Stromal cell of bone marrow (primary cell): ENCODE measurements around the gene L3MBTL2.
"Not testable (repeated sequence)": the region's sequence is repeated elsewhere in the genome, so short reads cannot be mapped to it uniquely, and the experiment has no call there.

Source experiments
- DNase-seq: peaks from one replicate; pipeline ENCODE4 v3.0.0-alpha.2; 2012; ENCODE audit warnings: low read depth

The L3MBTL2 gene

DNA sequence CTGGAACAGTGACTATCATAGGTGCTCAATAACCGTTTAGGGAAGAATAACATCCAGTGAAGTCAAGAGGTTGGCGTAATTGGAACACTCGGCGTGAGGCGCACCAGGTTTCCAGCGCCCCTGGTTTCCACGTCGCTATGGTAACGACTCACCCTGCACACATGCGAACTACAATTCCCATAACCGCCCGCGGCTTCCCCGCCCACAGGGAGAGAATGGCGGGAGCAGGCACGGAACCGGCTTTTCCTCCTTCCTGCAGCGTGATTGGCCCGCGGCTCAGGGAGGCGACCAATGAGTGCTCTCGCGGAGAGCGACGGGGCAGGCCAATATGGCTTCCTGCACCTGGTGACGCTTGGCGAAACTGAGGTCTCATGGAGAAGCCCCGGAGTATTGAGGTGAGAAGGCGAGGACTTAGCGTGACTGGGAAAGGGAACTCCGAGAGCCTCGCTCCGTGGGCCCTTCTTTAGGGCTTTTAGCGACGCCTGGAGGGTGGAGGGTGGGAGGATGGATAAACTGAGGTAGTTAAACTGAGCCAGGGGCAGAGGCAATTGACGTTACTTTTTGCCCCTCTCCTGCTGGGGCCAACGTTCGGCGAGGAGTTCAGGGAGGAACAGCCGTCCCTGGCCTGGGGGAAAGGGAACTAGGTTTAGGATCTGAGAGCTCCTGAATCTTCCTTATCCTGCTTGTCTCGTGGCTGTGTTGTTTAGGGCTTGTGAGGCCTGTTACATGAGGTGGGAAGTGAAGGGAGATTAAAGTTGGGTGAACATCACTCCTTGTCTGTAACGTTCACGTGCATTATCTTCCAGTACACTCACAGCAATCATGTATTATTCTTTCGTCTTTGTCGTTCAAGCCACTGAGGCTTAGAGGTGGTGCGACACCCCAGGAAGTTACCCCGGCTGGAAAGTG, at the start of gene L3MBTL2:
TSS of gene L3MBTL2 (plus strand) at position 321 of the 909 bp plus-strand sequence. CDS start at position 372, 51 bp downstream.
- peak; percentile 95 for DNase-seq

DNA sequence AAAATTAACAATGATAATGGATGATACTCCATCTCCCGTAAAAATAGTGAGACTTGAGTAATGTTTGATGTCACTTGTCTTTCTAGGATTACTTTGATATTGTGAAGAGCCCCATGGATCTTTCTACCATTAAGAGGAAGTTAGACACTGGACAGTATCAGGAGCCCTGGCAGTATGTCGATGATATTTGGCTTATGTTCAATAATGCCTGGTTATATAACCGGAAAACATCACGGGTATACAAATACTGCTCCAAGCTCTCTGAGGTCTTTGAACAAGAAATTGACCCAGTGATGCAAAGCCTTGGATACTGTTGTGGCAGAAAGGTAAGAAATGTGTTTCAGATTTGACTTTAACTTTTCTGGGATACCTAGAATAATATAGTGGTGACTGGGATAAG, 48.0 kb upstream of the L3MBTL2 start:
- DNase-seq, result no peak

DNA sequence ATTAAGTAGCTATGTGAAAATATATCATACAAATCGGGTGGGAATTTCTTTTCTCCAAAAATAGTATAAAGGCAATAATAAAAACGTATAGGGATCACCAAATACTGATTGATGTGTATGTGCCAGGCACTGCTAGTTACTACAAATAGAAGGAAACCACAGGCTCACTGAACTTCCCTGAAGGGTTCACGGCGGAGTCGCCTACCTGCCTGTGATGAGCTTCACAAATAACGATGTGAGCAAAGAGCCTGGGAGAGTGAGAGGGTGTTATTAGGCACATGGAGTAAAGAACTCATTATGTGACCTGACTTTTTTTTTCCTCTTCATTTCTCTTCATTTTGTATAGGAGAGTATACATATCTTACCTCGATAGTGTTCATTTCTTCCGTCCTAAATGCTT, 36.0 kb upstream of the L3MBTL2 start:
- DNase-seq, result no peak

DNA sequence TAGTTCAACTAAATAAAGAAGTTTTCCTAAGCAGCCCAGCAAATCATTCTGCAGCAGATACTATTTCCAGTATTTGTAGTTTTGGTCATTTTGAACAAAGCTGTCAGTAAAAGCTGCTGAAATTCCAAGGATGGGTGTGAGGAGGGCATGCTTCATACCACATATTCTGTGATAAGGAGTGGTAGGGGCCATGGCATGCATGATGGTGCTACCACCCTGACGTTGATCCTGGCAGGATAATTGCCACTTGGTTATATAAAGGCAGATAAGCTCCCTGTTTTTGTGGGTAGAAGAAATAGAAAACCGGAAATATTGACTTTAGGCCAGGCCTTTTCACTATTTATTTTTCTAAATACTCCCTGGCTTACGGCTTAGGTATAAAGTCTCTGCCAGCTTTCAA, 33.1 kb upstream of the L3MBTL2 start:
- no peak for DNase-seq

DNA sequence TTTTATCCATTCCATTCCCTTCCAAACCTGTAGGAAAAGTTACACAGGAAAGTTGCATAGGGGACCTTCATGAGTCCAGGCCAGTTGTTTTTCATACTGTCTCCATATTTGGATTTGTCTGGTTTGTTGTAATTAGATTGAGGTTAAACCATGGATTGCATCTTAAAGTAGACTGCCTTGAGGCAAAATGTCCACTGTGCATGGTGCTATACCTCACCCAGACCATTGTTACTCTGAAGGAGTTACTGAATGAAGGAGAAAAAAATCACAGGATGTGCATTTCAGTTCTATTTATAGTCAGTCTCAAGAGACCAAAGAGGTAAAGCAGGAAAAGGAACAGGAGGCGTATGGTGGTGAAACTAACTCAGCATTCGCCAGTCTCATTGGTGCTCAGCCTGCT, 29.6 kb upstream of the L3MBTL2 start:
- no peak for DNase-seq

DNA sequence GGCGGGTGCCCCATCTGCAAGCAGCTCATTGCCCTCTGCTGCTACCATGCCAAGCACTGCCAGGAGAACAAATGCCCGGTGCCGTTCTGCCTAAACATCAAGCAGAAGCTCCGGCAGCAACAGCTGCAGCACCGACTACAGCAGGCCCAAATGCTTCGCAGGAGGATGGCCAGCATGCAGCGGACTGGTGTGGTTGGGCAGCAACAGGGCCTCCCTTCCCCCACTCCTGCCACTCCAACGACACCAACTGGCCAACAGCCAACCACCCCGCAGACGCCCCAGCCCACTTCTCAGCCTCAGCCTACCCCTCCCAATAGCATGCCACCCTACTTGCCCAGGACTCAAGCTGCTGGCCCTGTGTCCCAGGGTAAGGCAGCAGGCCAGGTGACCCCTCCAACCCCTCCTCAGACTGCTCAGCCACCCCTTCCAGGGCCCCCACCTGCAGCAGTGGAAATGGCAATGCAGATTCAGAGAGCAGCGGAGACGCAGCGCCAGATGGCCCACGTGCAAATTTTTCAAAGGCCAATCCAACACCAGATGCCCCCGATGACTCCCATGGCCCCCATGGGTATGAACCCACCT, 28.0 kb upstream of the L3MBTL2 start:
- no peak for DNase-seq

DNA sequence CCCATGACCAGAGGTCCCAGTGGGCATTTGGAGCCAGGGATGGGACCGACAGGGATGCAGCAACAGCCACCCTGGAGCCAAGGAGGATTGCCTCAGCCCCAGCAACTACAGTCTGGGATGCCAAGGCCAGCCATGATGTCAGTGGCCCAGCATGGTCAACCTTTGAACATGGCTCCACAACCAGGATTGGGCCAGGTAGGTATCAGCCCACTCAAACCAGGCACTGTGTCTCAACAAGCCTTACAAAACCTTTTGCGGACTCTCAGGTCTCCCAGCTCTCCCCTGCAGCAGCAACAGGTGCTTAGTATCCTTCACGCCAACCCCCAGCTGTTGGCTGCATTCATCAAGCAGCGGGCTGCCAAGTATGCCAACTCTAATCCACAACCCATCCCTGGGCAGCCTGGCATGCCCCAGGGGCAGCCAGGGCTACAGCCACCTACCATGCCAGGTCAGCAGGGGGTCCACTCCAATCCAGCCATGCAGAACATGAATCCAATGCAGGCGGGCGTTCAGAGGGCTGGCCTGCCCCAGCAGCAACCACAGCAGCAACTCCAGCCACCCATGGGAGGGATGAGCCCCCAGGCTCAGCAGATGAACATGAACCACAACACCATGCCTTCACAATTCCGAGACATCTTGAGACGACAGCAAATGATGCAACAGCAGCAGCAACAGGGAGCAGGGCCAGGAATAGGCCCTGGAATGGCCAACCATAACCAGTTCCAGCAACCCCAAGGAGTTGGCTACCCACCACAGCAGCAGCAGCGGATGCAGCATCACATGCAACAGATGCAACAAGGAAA, 27.3 kb upstream of the L3MBTL2 start:
- DNase-seq, result no peak

DNA sequence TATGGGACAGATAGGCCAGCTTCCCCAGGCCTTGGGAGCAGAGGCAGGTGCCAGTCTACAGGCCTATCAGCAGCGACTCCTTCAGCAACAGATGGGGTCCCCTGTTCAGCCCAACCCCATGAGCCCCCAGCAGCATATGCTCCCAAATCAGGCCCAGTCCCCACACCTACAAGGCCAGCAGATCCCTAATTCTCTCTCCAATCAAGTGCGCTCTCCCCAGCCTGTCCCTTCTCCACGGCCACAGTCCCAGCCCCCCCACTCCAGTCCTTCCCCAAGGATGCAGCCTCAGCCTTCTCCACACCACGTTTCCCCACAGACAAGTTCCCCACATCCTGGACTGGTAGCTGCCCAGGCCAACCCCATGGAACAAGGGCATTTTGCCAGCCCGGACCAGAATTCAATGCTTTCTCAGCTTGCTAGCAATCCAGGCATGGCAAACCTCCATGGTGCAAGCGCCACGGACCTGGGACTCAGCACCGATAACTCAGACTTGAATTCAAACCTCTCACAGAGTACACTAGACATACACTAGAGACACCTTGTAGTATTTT, 26.6 kb upstream of the L3MBTL2 start:
- no peak for DNase-seq

DNA sequence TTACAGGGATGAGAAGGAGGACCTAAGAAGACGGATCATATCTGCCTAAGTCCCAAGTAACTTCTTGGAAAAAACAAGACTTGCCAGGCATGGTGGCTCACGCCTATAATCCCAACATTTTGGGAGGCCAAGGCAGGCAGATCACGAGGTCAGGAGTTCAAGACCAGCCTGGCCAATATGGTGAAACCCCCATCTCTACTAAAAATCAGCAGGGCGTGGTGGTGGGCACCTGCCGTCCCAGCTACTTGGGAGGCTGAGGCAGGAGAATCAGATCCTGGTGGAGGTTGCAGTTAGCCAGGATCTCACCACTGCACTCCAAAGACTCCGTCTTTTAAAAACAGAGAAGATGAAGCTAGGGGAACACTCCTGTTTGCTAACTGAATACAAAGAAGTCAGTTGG, 24.8 kb upstream of the L3MBTL2 start:
- not testable (repeated sequence) for DNase-seq

DNA sequence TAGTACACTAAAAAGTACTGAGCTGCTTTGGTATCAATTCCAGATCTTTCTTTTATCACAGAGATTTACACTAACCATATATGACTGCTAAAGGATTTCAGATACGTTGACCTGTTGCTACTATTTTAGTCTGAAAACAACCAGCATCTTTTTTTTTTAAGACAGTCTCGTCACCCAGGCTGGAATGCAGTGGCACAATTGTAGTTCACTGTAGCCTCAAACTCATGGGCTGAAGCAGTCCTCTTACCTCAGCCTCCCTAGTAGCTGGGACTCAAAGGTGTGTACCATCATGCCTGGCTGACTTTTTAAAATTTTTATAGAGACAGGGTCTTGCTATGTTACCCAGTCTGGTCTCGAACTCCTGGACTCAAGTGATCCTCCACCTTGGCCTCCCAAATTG, 24.2 kb upstream of the L3MBTL2 start:
- no peak for DNase-seq

DNA sequence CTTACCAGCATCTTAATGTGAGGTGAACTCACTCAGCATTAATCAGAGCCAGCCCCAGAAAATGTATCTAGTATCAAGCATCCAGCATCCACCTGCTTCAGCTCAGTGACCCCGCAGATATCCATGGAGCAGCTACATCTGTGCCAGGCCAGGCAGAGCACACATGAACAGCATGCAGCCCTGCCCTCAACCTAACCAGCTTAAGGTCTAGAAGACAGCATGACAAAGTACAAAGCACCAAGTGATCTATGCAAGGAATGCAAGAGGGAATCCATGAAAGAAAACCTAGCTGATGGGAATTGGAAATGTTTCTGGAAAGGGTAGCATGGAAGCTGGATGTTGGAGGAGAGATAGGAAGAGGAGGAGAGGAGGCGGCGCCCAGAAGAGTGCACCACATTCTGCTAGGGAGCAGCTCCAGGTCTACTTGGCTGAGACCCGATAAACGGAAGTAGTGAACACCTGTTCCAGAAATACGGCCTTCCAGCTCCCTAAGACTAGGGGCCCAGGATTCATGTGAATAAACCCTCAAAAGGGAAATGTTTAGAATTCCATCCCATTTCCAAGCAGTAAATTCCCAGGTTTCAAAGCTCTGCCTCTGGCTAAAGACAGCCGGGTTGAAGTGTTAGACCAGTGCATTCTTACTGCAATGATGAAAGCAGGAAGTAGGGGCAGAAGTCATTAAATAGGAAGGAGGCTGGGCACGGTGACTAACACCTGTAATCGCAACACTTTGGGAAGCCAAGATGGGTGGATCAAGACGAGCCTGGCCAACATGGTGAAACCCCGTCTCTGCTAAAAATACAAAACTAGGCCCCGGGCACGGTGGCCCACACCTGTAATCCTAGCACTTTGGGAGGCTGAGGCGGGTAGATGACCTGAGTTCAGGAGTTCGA, 23.5 kb upstream of the L3MBTL2 start:
- peak; percentile 45 for DNase-seq

DNA sequence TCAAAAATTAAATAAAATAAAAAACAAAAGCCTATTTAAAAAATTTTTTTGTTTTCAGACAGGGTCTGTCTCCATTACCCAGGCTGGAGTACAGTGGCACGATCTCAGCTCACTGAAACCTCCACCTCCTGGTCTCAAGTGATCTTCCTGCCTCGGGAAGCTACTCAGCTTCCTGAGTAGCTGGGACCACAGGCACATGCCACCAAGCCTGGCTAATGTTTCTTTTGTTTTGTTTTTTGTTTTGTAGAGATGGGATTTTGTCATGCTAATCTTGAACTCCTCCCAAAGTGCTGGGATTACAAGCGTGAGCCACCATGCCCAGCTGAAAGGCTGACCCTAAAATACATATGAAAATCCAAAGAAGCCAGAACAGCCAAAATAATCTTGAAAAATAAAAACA, 20.4 kb upstream of the L3MBTL2 start:
- DNase-seq, result no peak

DNA sequence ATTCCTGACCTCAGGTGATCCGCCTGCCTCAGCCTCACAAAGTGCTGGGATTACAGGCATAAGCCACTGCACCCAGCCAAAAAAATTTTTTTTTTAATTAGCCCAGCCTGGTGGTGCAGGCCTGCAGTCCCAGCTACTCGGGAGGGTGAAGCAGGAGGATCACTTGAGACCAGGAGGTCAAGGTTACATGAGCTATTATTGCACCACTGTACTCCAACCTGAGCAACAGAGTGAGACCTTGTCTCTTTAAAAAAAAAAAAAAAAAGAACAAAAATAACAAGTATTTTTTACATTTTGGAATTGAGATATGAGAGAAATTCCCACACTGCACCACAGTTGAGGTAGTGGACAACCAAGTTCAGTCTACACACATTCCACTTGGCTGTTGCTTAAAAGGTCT, 13.6 kb upstream of the L3MBTL2 start:
- no peak for DNase-seq

DNA sequence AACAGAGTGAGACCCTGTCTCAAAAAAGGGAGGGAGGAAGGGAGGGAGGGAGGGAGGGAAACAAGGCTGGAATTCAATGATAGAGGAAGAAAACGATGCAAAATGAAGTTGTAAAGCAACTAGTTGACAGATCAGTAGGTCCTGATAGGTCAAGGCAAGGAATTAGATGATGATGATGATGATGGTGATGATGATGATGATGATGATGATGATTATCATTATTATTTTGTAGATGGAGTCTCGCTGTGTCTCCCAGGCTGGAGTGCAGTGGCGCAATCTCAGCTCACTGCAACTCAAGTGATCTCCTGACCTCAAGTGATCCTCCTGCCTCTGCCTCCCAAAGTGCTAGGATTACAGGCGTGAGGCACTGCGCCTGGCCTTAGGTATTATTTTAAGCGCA, 11.3 kb upstream of the L3MBTL2 start:
- DNase-seq, result no peak

DNA sequence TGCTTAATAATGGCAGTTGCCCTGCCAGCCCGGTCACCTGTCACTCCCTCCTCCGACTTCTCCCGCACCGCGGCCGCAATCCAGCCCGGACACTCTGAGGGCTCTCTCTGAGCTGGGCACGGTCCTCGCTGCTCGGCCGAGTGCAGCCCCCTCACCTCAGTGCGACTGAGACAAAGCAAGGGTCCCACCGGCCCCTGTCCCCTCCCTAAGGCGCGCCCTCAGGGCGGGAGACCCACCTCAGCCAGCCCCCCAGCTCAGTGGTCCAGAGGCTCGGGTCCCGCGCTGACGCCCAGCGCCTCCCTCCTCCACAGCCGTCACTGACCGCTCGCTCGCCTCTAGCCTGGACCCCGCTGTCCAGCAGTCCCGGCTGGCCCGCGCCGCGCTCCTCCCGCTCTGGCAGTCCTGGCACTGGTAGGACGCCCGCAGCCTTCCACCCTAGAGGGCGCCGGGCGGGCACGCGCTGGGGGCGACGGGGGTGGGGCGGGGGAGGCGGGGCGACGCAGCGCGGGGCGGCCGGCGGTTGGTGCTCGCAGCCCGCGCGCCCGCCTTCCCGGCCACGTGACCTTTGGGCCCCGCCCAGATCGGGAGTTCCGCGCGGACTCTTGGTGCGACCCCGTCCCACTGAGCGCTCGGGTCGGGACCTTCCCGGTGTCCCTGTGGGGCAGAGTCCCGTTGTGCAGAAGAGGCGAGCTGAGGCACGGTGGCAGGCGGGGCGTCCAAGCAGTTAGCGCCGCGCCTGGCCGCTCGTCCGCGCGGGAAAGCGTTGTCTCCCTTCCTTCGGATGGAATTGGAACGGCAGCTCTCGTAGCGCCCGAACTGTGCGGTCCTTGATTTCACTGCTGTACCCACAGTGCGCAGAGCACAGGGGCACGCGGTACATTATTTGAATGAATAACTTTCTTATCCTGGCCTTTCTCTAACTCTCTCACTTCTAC, 7.8 kb upstream of the L3MBTL2 start:
- peak; percentile 28 for DNase-seq

DNA sequence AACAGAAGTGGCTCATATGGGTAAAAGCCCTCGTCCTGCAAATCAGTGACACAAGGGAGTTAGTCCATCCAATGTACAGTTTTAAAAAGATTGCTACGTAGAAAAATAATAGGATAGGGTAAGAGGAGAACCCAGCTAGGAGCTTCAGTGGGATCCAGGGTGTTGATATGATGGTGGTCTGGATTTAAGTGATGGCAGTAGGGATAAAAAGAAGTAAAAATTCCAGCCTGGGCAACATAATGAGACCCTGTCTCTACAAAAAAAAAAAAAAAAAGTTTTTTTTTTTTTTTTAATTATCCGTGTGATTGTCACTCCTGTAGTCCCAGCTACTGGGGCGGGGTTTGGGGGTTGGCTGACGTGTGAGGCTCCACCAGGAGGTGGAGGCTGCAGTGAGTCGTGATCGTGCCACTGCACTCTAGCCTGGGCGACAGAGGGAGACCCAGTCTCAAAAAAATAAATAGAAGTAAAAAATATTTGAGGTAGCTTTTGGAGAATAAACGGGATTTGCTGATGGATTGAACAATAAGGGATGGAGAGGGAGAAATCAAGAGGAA, 7.0 kb upstream of the L3MBTL2 start:
- no peak for DNase-seq

DNA sequence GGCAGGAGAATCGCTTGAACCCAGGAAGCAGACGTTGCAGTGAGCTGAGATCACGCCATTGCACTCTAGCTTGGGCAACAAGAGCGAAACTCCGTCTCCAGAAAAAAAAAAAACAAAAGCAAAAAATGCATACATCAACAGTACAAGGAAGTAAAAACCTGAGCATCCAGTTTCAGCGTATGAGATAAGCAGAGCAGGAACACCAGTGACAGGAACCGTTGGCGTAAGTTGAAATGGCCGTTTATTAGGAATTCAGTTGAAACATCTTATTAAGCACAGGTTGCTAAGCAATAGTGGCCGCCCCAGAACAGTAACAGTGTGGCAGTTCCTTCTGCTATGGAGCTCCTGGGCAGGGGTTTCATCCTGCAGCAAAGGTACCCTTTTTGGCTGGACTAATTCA, 4.0 kb upstream of the L3MBTL2 start:
- DNase-seq, result no peak

DNA sequence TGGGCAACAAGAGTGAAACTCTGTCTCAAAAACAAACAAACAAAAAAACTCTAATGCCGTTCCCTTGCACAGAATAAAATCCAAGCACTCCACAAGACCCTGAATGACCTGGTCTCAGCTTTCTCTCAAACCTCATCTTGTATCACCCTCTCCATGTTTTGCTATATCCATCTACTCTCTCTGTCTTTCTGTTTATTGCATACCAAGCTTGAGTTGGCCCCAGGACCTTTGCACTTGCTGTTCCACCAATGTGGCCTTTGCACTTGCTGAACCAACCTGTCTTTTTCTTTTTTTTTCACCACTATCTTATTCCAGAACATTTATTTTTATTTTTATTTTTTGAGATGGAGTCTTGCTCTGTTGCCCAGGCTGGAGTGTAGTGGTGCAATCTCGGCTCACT, 2.0 kb upstream of the L3MBTL2 start:
- DNase-seq, result no peak

DNA sequence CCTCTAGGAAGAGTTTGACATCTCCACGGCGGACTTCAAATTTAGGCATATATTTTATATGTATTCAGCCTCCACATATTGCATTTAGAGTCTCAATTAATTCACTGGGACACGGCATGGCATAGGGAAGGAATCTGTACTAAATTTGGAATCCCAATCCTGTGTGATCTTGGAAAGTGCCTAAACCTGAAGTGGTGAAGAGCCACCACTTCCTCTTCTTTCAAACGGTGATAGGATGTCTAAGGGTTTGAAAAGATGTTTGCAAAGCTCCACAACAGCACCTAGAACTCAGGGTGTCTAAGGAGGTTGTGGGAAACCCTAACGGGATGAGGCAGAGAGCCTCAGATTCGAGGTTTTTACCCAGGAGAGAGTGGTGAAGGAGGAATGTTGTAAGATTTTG, 1.0 kb upstream of the L3MBTL2 start:
- no peak for DNase-seq

DNA sequence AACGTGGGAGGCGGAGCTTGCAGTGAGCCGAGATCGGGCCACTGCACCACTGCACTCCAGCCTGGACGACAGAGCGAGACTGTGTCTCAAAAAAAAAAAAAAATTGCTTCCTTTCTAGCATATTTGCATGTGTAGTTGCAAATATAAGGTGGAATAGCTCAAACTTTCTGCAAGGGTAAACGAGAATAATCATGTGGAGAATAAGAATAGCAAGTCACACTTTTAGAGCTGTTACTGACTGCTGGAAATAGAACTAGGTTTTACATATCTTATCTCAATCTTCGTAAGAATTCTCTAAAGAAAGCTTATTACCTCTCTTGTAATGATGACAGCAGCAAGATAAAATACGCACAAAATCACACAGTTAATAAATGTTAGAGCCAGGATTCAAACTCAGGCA, 1.6 kb downstream of the L3MBTL2 start:
- DNase-seq, result no peak
